ENCODE data around the gene MYO10. TPM values are rescaled to one million over a fixed set of nuclear protein-coding genes. Genes with fewer than 3 reads are reported as not detected.

MYO10 gene
- total RNA-seq, 2 experiments from 2014 or later = 0.04 TPM; not detected in 1

DNA sequence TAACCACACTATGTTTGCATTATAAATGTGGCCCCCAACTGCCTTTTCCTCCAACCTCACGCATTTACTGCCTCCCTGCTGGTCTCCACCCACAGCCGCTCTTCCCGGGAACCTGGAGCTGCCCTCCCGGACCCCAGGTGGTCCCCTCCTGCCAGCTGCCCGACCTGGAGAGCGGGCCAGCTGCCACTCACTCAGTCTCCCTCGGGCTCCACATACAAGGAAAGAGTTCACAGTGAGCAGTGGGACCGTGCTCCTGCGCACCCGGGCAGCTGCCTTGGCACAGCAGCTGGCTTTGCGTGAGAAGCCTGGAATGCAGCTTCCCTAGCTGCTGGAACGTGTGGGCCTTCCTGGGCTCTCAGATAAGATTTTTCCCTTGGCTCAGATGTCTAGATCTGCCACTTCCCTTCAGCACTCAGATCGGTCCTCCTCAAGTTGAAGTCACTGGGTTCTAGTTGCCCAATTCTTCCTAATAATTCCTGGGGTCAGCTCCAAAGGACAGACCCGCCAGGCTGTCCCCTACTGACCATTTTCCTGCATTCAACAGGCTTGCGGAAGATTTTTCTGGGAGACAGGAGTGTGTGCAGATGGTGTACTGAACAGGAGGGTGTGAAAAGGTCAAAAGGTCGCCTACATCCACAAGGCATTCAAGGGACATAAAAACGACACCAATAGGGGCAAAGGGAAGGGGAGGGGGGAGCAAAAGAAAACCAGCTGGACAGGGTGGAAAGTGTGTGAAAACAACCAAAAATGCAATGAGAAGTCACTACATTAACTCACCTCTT, 69.1 kb downstream of the MYO10 start:
- POLR2A ChIA-PET = no interaction called here

DNA sequence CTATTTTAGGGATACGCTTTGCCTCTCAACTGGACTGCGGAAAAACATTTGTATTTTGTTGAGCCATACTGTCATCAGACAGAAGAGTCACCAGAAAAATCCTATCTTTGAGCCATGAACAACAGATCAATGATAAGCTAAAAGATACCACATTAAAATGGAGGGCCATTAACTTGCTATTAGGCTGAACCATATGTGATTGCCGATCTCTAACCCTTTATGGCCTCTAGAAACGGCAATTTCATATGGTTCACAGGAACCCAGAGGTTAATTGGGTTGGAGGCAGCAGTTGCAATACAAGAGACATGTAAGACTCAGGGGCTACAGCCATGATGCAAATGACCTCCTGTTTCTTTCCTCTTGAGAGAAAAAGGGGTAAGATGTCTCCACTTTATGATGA, 69.8 kb downstream of the MYO10 start:
- CTCF ChIA-PET = no interaction called here
- POLR2A ChIA-PET = no interaction called here

More for the DNA sequence above, 69.1 kb downstream of the MYO10 start:
- CTCF ChIA-PET = no interaction called here

DNA sequence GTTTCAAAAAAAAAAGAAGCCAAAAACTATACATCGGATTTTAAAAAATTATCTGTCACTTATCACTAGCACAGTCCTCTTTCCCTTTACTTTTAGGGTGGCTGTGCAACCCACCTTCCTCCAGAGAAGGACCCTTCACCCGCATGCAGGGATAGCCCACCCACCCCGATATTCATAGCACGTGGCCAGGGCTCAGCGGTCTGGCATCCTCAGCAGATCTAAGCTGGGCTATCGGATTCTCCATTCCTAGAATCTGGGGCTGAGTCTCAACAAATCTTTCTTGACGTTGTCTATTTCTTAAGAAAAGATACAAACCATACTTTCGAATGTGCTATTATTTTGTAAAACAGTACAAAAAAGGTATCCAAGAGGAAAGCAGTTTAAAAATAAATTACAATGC, 70.9 kb downstream of the MYO10 start:
- CTCF ChIA-PET = no interaction called here
- POLR2A ChIA-PET = no interaction called here

DNA sequence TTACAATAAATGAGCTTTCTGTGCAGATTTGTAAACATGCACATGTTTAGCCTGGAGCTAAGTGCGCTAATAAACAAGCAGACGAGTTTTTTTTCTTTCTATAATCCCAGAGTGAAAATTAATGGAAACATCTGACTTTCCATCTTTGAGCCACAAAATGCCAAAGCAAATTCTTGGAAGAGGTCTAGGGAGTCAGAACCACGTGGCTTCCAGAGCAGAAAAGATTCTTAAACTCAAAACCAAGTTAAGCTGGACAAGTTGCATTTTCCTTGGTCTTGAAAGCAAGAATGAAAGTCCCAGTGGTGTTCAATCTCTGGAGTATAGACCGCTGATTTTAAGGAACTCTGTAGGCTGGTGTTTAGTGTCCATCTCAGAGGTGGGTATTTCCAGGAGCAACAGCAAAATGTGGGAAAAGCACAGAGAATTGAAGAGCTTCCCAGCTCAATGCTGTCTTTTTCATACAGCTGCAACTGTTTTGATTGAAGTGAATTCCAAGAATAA, 71.4 kb downstream of the MYO10 start:
- CTCF ChIA-PET = no interaction called here

DNA sequence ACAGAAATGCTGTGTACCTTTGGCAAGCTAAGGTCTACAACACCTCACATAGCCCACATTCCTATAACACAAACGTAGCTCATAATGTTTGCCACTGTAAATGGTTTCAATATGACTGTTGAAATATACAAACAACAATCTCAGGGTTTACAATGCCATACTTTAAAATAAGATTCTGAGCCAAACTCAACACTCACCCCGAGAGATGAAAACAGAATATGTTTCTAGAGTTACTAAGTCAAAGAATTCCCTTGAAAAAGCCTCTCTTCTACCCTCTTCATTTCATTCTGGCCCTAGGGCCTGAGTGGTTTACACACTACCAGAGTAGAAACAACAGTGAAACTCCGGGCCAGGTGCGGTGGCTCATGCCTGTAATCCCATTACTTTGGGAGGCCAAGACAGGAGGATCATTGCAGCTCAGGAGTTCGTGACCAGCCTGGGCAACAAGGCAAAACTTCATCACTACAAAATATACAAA, 72.6 kb downstream of the MYO10 start:
- CTCF ChIA-PET = no interaction called here

More for the DNA sequence above, 71.4 kb downstream of the MYO10 start:
- POLR2A ChIA-PET = no interaction called here

DNA sequence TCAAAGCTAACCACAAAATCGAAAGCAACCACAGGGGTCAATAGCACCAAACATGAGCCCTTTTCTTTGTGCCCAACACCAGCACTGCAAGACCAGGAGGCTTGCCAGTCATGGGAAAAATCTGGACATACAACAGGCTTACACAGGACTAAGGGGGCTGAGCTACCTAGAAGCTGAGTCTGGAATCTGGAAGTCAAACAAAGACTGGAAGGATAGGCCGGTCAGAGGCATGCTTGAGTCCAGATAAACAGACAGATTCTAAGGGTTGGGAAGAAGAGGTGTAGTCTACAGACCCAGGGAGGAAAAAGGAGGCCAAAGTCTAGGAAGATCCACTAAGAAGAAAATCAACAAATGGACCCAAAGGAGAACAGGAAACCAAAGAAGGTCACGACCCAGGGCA, 73.3 kb downstream of the MYO10 start:
- ChIA-PET POLR2A (no interaction called here), CTCF (no interaction called here)

More for the DNA sequence above, 72.6 kb downstream of the MYO10 start:
- POLR2A ChIA-PET = no interaction called here

DNA sequence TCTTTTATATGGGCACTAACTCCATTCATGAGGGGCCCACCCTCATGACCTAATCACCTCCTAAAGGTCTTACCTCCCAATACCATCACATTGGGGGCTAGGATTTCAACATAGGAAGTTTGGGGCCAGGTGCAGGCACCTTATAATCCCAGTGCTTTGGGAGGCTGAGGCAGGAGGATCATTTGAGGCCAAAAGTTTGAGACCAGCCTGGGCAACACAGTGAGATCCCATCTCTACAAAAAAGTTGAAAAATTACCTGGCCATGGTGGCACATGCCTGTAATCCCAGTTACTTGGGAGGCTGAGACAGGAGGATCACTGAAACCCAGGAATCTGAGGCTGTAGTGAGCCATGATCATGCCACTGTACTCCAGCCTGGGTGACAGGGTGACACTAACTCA, 76.7 kb downstream of the MYO10 start:
- CTCF ChIA-PET = no interaction called here
- POLR2A ChIA-PET = no interaction called here

DNA sequence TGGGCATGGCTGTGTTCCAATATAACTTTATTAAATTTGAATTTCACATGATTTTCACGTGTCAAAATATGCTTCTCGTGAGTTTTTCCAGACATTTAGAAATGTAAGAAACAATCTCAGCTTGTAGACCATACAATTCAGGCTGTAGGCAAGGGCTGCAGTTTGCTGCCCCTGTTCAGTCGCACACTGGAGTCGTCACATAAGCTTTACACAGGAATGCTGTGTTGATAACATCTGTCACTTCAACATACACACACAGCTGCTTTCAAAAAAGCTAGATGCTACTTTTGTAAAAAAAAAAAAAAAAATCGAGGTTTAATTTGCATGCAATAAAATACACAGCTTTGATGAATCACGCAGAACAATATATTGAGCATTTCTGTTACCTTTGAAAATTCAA, 77.9 kb downstream of the MYO10 start:
- ChIA-PET POLR2A (no interaction called here), CTCF (no interaction called here)

DNA sequence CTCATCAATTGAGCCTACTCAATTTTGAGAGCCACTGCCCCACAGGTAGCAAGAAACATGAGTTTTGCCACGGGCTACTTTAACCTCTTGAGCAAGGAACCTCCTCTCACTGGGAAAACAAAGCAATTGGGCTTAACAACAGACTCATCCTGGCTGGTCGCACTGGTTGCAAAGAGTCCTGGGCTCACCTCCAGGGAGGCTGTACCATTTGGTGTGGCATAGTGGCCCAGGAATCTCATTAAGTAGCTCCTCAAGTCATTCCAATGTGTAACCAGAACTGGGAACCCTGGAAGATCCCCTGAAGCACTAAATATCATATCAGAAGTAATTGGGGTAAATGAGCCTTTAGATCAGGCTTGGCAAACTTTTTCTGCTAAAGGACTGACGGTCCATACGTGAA, 78.5 kb downstream of the MYO10 start:
- ChIA-PET POLR2A (no interaction called here), CTCF (interaction anchor here (0.6 kb wide), 1 partner anchor 17 kb away, joined by 5 read pairs; no protein-coding TSS in a partner anchor)

DNA sequence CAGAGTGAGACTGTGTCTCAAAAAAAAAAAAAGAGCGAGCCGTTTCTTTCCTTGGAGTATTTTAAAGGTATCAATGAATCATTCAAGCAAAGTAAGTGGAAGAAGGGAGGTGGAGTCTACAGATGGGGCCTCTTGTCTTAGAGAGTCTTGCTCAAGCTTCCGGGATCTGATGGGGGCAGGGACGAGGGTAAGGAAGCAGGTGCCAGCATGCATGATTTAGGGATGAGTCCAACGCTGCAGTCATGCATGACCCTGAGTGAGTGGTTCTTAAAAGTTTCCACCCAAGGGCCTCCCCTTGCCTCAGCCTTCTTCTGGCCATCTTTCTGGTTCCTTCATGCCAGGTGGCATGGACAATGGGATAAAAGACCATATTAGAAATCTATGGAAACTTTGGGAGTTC, 79.6 kb downstream of the MYO10 start:
- ChIA-PET POLR2A (no interaction called here), CTCF (interaction anchor here (0.7 kb wide), 1 partner anchor 66 kb away, joined by 3 read pairs; no protein-coding TSS in a partner anchor)

DNA sequence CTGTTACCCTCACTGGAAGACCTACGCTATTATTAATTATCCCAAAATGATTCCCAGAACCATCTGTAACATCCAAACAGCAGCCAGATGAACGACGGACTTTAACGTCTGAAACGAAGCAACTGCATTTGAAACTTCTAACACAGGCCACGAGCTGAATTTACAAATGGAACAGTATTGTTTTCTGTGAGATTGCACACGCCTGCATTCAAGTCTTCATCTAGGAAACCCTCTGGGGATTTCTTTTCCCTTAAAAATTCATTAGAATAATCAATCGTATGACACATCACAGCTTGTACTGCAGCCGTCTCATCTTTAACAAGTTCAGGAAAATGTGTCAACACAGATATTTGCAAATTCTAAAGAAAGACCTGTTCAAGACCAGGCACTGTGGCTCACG, 80.2 kb downstream of the MYO10 start:
- CTCF ChIA-PET = no interaction called here
- POLR2A ChIA-PET = no interaction called here

DNA sequence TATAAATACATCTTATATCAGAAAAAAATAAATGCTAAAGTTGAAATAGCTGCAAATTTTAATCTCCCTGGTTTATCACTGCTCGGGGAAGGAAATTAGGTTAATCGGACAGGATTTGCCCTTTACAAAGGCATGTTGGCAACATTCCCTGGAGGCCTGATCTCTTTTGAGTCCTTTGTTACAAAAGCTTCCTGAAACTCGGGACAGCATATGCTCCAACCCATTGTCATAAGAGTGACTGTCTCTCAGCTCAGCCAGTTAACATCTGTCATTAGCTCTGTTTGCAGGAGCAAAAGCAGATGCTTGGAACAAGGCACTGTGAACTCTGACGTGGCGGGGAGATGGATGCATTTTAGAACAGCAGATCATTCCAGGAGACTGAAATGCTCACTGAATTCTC, 80.6 kb downstream of the MYO10 start:
- CTCF ChIA-PET = no interaction called here
- POLR2A ChIA-PET = no interaction called here

DNA sequence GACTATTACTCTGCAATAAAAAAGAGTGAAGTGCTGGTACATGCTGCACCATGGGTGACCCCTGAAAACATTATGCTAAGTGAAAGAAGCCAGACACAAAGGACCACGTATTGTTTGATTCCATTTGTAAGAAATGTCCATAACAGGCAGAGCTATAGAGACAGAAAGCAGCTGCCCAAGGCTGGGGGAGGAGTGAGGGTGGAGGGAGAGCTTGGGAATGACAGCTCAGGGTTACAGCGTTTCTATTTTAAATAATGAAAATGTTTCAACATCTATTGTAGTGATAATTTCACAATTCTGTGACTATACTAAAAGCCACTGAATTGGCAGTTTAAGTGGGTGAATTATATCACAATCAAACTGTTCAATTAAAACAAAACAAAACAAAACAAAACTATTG, 81.7 kb downstream of the MYO10 start:
- CTCF ChIA-PET = no interaction called here
- POLR2A ChIA-PET = no interaction called here

DNA sequence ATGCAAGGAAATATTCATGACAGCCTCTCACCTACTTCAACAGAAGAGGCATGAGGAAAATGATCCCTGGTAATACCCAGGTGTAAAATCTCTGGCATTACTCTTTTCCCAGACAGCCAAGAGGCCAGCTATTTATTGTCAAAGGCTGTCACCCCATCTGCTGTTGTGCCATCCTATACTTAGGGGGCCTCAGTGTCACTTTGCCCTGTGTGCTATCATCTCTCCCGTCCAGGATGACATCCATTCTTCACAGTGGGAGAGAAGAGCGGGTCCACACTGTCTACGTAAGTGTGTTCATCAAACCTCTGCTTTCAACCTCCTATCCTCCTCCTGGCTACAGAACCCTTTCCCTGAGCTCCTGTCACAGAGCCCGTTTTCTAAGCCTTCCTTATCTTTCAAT, 82.6 kb downstream of the MYO10 start:
- CTCF ChIA-PET = no interaction called here
- POLR2A ChIA-PET = no interaction called here

DNA sequence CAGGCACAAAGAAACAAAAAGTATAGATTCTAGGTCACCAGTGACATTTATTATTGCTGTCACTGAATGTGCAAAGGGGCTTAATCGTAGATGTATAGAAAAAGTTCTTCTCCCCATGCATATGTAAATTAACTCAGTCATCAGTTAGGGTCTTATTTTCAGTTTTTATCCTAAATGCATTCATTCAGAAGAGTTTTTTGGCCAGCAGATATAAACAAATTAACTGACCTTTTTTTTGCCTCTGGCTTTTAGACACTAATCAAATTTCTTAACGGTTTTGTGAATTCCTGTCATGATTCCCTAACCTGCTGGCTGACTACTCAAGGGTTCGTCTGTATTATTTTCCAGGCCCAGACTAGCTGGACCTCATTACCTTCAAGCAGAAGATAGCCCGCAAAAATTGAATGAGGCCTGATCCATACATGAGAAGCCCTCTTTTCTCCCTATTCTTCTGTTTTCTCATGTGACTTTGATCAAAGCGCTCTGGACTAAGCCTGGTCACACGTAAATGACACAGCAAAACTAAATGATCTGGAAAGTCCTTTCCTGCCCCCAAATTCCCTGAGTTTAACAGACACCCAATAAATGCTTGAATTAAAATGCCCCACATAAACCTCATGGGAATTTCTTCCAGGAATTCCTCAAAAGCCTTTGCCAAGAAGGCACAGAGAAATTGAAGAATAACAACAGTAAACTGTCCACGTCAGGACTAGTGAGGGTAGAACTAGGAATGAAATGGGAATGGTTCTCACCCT, 83.7 kb downstream of the MYO10 start:
- POLR2A ChIA-PET = no interaction called here
- CTCF ChIA-PET = no interaction called here

DNA sequence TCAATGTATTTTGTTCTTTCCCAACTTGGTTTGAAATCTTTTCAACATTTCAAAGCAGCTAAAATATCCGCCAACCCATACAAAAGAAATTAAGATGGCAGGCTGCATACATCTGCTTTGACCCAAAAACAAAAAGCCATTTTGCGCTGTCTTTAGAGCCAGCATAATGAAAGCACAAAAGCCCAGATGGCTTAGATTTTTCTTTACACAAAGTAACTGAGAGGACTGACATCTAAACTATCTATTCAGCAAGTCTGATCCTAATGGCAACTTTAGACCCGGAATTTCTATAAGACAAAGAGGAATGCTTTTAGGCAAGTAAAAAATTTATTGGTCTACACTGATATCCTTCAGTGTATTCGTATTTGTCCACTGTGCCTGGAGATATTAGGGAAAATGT, 86.3 kb downstream of the MYO10 start:
- ChIA-PET CTCF (no interaction called here), POLR2A (no interaction called here)

DNA sequence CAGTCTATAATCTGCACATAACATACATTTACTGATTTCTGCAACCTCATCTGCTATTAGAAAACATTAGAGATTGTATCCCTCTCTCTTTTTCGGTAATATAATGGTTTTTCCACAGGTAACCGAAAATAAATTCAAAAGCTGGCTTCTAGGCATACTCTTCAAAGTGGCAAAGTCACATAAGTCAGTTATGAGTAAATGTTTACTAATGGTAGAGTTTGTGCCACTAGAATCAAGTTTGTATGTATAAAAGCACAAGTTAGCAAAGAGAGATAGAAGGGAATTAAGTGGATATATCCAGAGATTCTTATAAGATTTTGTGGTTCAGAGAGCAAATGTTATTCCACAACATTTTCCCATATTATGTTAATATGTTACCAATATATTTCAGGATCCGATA, 86.9 kb downstream of the MYO10 start:
- ChIA-PET POLR2A (no interaction called here), CTCF (no interaction called here)

DNA sequence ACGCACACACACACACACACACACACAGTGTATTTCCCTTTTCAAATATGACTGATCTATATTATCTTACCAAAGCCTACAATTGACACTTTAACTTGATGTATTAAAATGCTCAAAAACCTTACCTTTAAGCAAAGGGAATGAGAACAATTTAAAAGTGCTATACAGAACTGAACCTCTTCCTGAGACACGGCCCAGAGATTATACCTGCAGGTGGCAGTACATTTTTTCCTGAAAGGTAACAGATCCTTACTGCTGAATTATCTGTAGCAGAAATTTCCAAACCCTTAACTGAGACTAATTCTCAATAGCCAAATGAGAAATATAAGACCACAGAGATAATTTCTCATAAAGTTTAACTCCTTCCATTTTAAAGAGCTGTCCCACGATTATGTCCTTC, 91.1 kb downstream of the MYO10 start:
- CTCF ChIA-PET = no interaction called here
- POLR2A ChIA-PET = no interaction called here

DNA sequence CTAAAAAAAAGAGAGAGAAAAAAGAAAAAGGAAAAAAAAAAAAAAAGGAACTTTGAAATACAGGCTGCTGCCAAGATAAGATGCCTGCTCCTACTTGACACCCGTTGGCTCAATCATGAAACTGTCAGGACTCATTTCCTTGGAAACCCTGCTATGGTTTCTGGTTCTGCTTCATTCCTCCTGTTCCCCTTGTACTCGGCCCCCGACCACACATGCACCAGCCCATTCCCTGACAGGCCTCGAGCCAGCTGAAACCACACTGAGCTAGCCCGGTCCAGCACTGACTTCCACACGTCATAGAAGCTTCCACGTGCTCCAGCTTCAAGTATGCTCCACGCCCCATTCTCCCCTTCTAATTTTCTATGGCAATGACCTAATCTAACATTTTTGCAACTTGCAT, 93.2 kb downstream of the MYO10 start:
- POLR2A ChIA-PET = no interaction called here
- CTCF ChIA-PET = no interaction called here

DNA sequence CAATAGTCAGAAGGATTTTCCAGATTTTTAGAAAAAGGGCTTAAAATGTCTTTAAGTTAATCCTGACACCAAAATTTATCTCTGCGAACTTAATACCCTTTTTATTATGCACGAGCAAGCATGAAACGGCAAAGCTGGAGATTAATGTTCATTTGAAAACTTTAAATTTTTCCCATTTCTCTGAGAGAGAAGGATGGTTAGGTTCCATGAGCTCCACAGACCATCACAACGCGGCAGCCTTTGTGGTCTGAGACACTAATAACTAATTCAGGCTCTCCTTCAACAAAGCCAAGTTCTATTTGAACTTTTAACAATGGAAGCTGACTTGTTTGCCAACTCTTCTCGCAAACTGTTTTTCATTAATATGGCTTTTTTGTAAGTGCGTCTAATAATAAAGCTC, 94.7 kb downstream of the MYO10 start:
- ChIA-PET POLR2A (no interaction called here), CTCF (no interaction called here)

DNA sequence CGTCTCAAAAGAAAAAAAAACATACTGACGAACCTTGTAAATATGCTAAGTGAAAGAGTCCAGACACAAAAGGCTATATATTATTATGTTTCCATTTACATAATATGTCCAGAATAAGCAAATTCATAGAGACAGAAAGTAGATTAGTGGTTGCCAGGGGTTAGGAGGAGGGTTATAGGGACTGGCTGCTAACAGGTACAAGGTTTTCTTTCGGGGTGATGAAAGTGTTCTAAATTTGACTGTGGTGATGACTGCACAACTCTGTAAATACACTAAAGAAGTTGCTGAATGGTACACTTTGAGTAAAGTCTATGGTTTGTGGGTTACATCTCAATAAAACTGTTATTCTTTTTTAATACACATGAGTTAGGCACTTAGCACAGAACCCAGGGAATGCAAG, 98.8 kb downstream of the MYO10 start:
- ChIA-PET CTCF (no interaction called here), POLR2A (no interaction called here)

DNA sequence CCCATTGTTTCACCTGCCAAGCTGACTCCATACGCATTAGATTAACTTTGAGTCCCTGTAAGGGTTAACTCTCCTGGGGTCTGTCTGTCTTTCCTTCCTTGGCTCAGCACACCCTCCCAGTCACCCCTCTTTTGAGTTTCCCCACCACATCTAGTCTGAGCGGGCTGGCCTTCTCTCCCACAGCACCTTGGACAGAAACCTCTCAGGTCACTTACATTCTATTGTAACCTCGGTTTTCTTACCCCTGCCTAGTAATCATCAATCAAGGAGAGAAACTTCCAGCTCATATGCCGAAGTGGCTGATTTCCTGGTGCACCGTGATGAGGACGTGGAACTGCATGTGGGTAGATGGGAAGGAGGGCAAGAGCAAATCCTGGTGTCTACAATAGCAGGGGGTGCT, 102.1 kb downstream of the MYO10 start:
- CTCF ChIA-PET = no interaction called here
- POLR2A ChIA-PET = no interaction called here
